Dermis microvascular lymphatic vessel endothelial cell (primary cell): ENCODE results near the gene SMIM44. TPM values are rescaled to one million over a fixed set of nuclear protein-coding genes. Genes with fewer than 3 reads are reported as not detected.
"Not testable (repeated sequence)": the region's sequence is repeated elsewhere in the genome, so short reads cannot be mapped to it uniquely, and the experiment has no call there.

Source experiments
- DNase-seq, 2 donors: peaks; one replicate each; pipeline versions ENCODE4 v3.0.0 to v3.0.0-alpha.2; 2010; ENCODE audit warnings: low read depth in 2 of 2
- total RNA-seq: library from RNA; depleted of rRNA; stranded (reverse); fragments of >200 nt; gene quantifications from 2 replicates; pipeline ENCODE4 v1.2.1, GENCODE V29; 2014

The SMIM44 gene
- total RNA-seq, 1 donor from 2014 or later: not detected

DNA sequence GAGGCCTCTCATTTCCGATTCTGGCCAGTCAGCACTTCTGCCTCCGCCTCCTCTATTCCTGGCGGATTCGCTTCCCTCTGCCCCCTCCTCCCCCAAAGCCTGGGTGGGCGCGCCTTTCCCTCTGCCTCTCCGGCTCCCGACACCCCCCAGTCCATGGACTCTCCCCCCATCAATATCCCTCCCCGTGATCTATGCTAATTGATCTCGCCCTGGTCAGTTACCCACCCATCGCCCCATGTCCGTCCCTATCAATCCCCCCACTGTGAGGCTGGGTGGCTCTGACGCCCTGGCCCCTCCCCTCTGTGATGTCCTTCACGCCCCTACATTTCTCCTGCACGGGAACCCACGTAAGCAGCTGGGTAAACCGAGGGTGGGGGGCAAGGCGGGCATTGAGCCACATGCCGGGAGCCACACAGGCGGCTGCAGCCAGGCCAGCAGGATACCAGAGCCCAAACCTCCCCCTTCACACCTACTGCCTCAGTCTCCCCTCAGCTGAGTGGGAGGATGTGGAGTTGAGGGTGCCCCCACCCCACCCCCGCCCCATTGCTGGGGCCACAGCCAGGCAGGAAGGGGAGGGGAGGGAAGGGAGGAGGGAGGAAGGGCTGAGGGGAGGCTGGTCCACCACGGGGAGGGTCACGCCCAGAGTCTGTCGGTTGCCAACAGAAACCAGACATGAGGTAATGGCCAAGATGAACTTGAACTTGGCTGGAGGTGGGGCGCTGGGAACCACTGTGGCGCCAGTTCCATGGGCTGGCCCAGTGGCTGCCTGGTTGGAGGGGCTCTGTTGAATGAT, 24.0 kb downstream of the SMIM44 start:
- DNase-seq: peak; percentile 80 to 96

- DNase-seq: no peak
These were observed 24.8 kb downstream of the SMIM44 start for GRCh38 chr19:3458229-3459088.

- DNase-seq: no peak
These were observed 25.6 kb downstream of the SMIM44 start for GRCh38 chr19:3457528-3458228.

DNA sequence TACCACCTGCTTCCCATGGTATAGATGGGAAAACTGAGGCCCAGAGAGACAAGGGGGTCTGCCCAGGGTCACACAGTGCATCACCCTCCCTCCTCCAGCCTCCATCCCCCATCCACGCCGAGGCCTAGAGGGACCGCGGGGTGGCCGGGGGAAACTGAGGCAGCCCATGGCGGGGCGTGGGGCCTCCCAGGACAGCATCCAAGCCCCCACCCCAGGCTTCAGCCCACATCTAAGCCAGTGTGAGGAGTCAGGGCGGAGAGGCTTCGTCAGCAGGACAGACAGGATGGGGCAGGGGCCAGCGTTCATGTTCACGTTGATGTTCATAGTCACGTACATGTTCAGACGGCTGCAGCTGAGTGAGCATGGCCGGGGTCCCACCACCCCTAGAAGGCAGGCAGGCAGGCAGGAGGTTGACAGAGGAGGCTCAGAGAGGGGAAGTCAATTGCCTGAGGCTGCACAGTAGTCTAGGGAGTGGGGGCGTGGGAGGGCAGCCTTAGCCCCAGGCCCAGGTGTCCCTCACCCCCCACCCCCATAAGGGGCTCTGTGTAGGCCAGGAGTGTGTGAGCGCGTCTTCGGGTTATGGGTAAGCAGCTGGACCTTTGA, 26.2 kb downstream of the SMIM44 start:
- DNase-seq: no peak

DNA sequence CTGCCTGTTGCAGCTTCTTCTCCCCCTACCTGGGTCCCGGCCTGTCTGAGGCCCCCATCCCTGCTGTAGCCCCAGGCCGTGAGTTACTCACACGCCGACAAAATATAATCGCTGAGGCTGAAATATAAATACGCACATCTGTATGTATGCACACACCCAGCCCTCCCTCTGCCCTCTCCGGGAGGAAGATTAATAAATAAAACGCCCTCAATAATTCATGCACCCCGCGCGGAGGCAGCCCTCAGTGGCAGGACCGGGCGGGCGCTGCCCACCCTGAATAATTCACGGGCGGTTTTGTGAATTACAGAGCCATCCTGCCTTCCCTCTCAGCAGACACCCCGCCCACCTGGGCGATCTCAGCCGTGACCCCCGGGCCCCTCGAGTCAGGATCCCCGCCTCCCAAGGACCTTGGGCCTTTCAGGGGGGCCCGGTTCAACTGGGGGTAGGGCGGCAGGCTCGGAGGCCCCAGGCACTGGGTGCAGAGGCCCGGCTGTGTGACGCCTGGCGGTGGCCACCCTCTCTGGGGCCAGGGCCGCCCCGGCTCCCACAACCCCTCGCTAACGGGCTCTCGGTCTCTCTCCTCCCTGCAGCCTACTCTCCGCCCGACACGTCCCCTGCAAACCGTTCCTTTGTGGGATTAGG, 27.2 kb downstream of the SMIM44 start:
- no peak for DNase-seq

- DNase-seq: no peak
These were observed 27.8 kb downstream of the SMIM44 start for GRCh38 chr19:3455393-3455955.

DNA sequence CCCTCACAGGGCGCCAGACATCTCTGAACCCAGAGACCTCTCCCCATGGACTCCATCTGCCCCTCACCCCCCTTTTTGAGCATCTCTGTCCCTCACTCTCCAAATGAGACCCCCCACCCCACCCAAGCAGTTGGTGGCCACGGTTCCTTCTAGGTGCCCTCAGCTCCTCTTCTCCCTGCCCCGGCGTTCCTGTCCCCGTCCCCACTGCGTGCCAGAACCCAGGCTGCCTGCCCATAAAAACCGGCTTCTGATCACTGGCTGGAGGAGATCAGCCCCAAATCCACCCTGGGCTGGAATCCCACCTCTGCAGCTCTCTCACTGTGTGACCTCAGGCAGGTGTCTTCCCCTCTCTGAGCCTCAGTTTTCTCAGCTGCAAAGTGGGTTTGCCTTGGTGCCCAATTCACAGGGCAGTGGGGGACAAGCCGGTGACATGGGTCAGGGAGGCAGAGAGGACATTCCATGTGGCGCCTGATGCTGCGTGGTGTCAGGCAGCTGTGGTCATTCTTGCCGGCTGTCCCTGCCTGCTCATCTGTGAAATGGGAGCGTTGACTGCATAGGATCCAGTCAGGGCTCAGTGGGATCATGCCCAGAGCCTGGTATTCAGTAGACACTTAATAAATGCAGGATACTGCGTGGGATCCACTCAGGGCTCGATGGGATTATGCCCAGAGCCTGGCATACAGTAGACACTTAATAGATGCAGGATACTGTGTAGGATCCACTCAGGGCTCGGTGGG, 28.4 kb downstream of the SMIM44 start:
- DNase-seq: no peak

- DNase-seq: no peak
These were observed 29.4 kb downstream of the SMIM44 start for GRCh38 chr19:3453840-3454239.

DNA sequence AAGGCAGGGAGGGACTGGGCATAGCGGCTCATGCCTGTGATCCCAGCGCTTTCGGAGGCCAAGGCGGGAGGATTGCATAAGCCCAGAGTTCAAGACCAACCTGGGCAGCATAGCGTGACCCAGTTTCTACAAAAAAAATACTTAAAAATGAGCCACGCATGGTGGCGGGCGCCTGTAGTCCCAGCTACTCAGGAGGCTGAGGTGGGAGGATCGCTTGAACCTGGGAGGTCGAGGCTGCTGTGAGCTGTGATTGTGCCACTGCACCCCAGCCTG, 30.4 kb downstream of the SMIM44 start:
- DNase-seq: not testable (repeated sequence)

- no peak for DNase-seq
These were observed 30.9 kb downstream of the SMIM44 start for GRCh38 chr19:3452171-3452941.

- no peak for DNase-seq
These were observed 31.8 kb downstream of the SMIM44 start for GRCh38 chr19:3451451-3451866.

GRCh38 chr19:3450796-3451411, 32.3 kb downstream of the SMIM44 start:
- peak; percentile 97 to 99 for DNase-seq

- no peak for DNase-seq
These were observed 34.5 kb downstream of the SMIM44 start for GRCh38 chr19:3448616-3449334.

DNA sequence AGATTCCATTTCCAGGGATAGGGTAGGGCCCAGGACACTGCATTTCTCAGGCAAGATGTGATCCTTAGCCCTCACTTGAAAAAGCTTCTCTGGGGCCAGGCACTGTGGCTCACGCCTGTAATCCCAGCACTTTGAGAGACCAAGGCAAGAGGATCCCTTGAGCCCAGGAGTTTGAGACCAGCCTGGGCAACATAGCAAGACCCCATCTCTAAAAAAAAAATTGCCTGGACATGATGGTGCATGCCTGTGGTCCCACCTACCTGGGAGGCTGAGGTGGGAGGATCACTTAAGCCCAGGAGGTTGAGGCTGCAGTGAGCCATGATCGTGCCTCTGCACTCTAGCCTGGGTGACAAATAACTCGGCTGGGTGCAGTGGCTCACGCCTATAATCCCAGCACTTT, 36.6 kb downstream of the SMIM44 start:
- DNase-seq: not testable (repeated sequence)

GRCh38 chr19:3444695-3445234, 38.5 kb downstream of the SMIM44 start:
- DNase-seq: no peak

DNA sequence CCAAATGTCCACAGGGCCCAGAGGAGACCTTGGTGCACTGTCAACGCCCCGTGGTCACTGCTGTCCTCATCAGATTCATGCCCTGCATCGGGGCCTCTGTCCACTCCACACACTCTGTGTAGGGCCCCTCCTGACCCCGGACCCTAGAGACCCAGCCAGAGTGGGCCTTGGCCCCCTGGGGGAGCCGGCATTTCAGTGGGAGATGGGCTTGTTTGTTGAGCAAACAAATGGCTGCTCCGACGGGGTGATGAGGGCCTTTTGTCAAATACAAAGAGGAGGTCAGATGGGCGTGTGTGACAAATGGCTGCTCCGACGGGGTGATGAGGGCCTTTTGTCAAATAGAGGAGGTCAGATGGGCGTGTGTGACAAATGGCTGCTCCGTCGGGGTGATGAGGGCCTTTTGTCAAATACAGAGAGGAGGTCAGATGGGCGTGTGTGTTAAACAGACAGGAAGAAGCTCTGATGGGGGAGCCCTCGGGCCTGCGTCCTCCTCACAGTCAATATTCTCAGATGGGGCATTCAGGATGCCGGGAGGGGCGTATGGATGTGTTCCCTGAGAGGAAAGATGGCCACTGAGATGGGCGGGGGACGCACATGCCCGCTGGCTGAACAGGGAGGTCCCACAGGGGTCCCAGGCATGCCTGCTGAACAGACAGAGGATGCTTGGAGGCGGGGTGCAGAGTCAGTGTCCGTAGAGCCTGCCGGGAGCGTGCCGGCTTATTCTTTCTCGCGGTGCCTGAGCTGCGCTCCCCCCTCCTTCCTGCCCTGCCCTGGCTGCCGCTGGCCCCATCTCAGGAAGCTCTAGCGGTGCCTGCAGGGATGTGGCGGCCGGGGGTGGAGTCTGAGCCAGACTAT, 39.2 kb downstream of the SMIM44 start:
- peak in 1 of 2 donors; percentile 71 for DNase-seq

- no peak for DNase-seq
These were observed 40.7 kb downstream of the SMIM44 start for GRCh38 chr19:3442487-3443071.
